Measurements from ENCODE around the gene TRIAP1. TPM values are rescaled to one million over a fixed set of nuclear protein-coding genes. Genes with fewer than 3 reads are reported as not detected.

TRIAP1 gene
- total RNA-seq, 4 donors from 2014 or later = 9.7 to 19.5 (median 16.8) TPM

GRCh38 chr12:120406553-120406952 is 39.6 kb downstream of the TRIAP1 start:
- WGBS, 2 donors (ENCODE audit: low coverage in 1 of 2) = 90 to 92% methylated on average over 2 to 3 of the region's 3 CpGs
- H3K9me3 ChIP-seq = no peaks in the 10 kb centered on the region
- H3K36me3 ChIP-seq = no peaks in the 10 kb centered on the region
- H3K27me3 ChIP-seq = no peaks in the 10 kb centered on the region
- no peak overlapping the region for H3K4me3 ChIP-seq
- TF ChIP-seq CTCF (IDR thresholded peaks at IDR 0.05) (no peak), EP300 (IDR thresholded peaks at IDR 0.05) (no peak), POLR2AphosphoS5 (IDR thresholded peaks at IDR 0.05) (no peak), POLR2A (IDR thresholded peaks at IDR 0.05) (no peak)
- H3K4me1 ChIP-seq = no peaks in the 10 kb centered on the region
- H3K27ac ChIP-seq = no peak overlapping the region
- ATAC-seq = no peak

- no peak for ATAC-seq
- Histone ChIP-seq H3K36me3 (no peaks in the 10 kb centered on the region), H3K4me3 (no peak overlapping the region), H3K4me1 (no peaks in the 10 kb centered on the region), H3K27ac (no peak overlapping the region), H3K9me3 (no peaks in the 10 kb centered on the region), H3K27me3 (no peaks in the 10 kb centered on the region)
- WGBS, 2 donors (ENCODE audit: low coverage in 1 of 2) = 69 to 76% methylated on average over 3 of the region's 3 CpGs
- TF ChIP-seq POLR2A (IDR thresholded peaks at IDR 0.05) (no peak), POLR2AphosphoS5 (IDR thresholded peaks at IDR 0.05) (no peak)
Measured at GRCh38 chr12:120406069-120406468, 40.1 kb downstream of the TRIAP1 start.

- WGBS, 2 donors (ENCODE audit: low coverage in 1 of 2) = 89 to 100% methylated on average over 1 of the region's 1 CpG
Measured at GRCh38 chr12:120404271-120404670, 41.9 kb downstream of the TRIAP1 start.

GRCh38 chr12:120403869-120404268 is 42.3 kb downstream of the TRIAP1 start:
- Histone ChIP-seq H3K4me1 (no peaks in the 10 kb centered on the region), H3K27me3 (peaks cover 17% of the 10 kb centered on the region), H3K9me3 (no peaks in the 10 kb centered on the region), H3K27ac (no peak overlapping the region), H3K36me3 (no peaks in the 10 kb centered on the region), H3K4me3 (no peak overlapping the region)
- WGBS, 2 donors (ENCODE audit: low coverage in 1 of 2) = 34% methylated on average over 3 of the region's 3 CpGs; no CpG with 5 or more reads in 1 of the 2 donors
- no peak for ATAC-seq
- TF ChIP-seq EP300 (IDR thresholded peaks at IDR 0.05) = no peak
- no peak for TF ChIP-seq POLR2AphosphoS5 (IDR thresholded peaks at IDR 0.05)

More at GRCh38 chr12:120404271-120404670, 41.9 kb downstream of the TRIAP1 start:
- H3K9me3 ChIP-seq = no peaks in the 10 kb centered on the region
- ATAC-seq = no peak
- TF ChIP-seq POLR2A (IDR thresholded peaks at IDR 0.05) (no peak), POLR2AphosphoS5 (IDR thresholded peaks at IDR 0.05) (no peak), CTCF (IDR thresholded peaks at IDR 0.05) (no peak)
- H3K27me3 ChIP-seq = peaks cover 12% of the 10 kb centered on the region
- no peaks in the 10 kb centered on the region for H3K36me3 ChIP-seq
- H3K4me3 ChIP-seq = no peak overlapping the region
- H3K4me1 ChIP-seq = no peaks in the 10 kb centered on the region
- no peak overlapping the region for H3K27ac ChIP-seq

- H3K27ac ChIP-seq = no peak overlapping the region
- H3K4me3 ChIP-seq = no peak overlapping the region
- H3K4me1 ChIP-seq = no peaks in the 10 kb centered on the region
- H3K27me3 ChIP-seq = peaks cover 33% of the 10 kb centered on the region
- 0 to 50% methylated on average over 1 of the region's 13 CpGs for WGBS, 2 donors (ENCODE audit: low coverage in 1 of 2)
- no peaks in the 10 kb centered on the region for H3K9me3 ChIP-seq
- no peak for ATAC-seq
- no peak for TF ChIP-seq CTCF (IDR thresholded peaks at IDR 0.05)
- no peaks in the 10 kb centered on the region for H3K36me3 ChIP-seq
Measured at GRCh38 chr12:120402217-120402616, 44.0 kb downstream of the TRIAP1 start.

- peaks cover 56% of the 10 kb centered on the region for H3K27me3 ChIP-seq
- 45 to 60% methylated on average over 5 of the region's 5 CpGs for WGBS, 2 donors (ENCODE audit: low coverage in 1 of 2)
- ATAC-seq = no peak
- H3K4me3 ChIP-seq = no peak overlapping the region
- no peaks in the 10 kb centered on the region for H3K4me1 ChIP-seq
- H3K27ac ChIP-seq = no peak overlapping the region
- no peaks in the 10 kb centered on the region for H3K9me3 ChIP-seq
- TF ChIP-seq EP300 (IDR thresholded peaks at IDR 0.05) (no peak), CTCF (IDR thresholded peaks at IDR 0.05) (no peak)
- H3K36me3 ChIP-seq = no peaks in the 10 kb centered on the region
Measured at GRCh38 chr12:120399531-120399930, 46.7 kb downstream of the TRIAP1 start.
